K562 treated with DMSO at 1 percent for 24 hours (cell line): ENCODE data around the gene CMYA5. TPM values are rescaled to one million over a fixed set of nuclear protein-coding genes. Genes with fewer than 3 reads are reported as not detected.

Experiments used
- total RNA-seq: library from RNA; unstranded; fragments of 300-600 nt; gene quantifications from 2 replicates; pipeline ENCODE4 v1.2.3, GENCODE V29; 2022; ENCODE audit warnings: low read depth; ENCODE audit not compliant: insufficient read depth

The CMYA5 gene
- total RNA-seq: 0.22 and 0.32 TPM in 2 replicates

DNA sequence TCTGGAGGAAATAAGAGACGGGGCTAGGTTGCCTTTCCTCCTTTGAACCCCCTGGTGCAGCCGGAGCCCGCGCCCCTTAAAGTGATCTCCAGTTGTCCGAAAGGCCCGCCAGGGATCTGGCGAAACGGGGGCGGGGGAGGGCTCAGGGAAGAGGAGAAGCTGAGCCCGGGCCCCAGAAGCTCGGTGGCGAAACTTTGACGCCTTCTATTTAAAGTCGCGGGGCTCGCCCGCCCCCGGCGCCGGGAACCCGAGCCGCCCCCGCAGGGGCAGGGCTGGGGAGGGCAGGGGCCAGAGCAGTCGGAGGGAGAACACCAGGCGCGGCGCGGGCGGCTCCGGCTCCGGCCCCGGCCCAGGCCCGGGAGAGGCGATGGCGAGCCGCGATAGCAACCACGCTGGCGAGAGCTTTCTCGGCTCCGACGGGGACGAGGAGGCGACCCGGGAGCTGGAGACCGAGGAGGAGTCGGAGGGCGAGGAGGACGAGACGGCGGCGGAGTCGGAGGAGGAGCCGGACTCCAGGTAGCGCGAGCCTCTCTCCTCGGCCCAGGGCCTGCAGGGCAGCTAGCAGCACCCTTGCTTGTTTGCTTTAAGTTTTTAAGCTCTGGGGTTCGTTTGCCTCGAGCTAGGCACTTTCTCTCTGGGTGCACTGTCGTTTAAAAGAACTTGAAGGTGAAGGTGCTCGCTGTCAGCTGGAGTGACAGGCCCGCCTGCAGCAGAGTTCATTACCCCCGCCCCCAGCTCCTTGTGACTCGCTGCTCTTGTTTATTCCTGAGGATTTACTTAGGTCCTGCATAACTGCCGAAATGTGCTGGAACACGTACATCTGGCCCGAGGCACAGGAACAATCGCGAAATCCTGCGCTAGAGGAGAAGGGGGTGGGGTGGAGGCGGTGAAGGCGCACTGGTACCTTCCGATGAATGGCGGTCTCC is at the start of gene CMYA5:
Gene CMYA5, plus strand, starts transcription at position 296 of the 926 bp plus-strand sequence. Its CDS starts 72 bp downstream, at position 368.

Other genes starting within 250 kb of the CMYA5 start
- 3.1 and 5.6 TPM in 2 replicates for gene HOMER1, start 175.7 kb upstream of the CMYA5 start, total RNA-seq
- 20.2 and 23.0 TPM in 2 replicates for gene TENT2, start 77.4 kb upstream of the CMYA5 start, total RNA-seq